GM19328 (cell line): ENCODE results near the gene RAMP3.

Experiments used
- ATAC-seq: cut with Tn5 transposase; IDR thresholded peaks from one replicate; pipeline ENCODE4 v1.9.1; 2021; ENCODE audit warnings: mild to moderate bottlenecking, moderate library complexity; ENCODE audit not compliant: unreplicated experiment

Gene RAMP3

GRCh38 chr7:45219801-45220435 is 62.3 kb downstream of the RAMP3 start:
- ATAC-seq = no peak

DNA sequence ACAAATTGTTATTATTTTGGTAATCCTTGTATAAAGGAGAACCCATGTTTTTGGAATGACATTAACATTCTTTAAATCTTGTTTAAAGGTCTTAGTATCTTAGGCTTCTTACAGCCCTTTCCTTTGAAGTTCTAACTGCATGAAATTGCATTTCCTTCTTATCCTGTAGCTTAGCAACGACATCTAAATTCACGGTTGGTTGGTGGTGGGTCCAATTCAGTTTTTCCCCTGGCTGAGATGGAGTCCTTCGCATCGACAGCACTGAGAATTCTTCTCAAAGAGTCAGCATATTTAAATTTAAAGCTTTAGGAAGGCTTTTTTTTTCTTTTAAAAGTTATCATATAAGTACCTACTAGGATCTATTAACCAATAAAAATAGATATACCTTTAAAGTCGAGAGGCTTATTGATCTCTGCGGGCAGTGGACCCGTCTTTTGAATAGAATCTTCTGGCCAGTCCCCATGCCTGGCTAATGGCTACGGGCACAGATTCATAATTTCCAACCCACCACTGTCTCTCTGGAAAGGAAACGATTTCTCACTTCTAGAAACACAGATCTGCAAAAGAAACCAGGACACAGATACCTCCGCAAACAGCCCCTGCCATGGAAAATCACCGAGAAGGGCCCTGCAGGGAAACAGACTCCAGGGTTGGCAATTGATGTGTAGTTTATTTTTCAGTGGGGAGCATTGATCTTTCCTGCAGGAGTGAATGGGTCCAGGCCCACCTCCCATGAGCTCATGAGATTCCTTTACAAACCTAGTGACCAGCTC is 63.4 kb downstream of the RAMP3 start:
- ATAC-seq = no peak

- no peak for ATAC-seq
These were observed 64.5 kb downstream of the RAMP3 start for GRCh38 chr7:45221896-45222604.

GRCh38 chr7:45223078-45223477 is 65.5 kb downstream of the RAMP3 start:
- ATAC-seq = no peak

DNA sequence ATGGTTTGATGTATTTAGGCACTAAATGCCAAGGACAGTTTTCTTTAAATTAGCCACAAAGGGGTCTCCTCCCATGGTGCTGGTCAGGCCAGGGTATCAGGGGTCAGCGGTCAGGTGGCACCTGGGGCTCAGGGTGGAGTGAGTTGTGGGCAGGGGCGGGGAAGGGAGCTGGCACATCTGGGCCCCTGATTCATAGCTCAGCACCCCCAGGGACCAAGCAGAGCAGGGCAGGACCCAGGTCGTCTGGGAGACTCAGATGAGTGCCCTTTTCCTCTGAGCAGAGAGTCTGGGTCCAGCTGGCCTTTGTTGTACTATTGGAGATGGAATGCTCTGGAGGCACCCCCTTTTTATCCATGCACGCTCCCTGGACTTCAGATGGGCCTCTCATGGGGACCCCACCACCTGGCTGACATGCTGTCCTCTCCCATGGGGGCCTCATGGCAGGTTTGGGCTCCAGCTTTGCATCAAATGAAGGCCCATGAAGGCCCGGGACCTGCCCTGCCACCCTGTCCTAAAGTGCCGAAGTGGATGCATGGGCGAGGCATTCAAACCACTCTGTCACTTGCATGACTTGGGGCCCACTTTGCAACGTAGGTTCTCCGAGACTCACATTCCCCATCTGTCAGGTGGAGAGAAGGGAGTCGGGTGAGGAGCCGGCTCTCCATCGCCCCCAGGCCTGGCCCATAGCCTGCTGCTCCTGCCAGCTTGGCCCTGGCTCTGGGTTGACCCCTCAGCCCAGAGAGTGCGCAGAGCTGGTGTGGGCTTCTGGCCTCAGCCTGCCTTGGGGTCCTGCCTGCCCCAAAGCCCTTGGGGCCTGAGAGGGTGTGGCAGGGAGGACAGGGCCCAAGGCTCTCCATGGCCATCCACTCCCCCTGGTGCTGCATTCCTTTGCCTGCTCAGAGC is 66.4 kb downstream of the RAMP3 start:
- ATAC-seq = no peak

DNA sequence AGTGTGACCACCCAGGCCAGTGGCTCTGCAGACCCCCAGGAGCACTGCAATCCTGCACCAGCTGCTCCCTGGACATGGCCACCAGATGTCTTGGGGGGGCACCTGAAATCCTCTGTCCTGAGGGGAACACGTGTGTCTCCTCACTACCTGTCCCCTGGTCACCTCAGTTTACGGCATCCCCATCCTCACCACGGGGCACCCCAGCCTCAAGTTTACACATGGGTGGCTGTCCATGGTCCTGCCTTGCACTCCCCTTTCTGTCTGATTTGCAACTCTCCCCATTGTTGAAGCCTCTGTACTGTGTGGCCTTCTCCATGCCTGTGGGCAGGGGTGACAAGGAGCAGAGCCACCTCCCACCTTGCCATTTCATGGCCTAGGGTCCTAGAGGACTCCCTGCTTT is 67.2 kb downstream of the RAMP3 start:
- no peak for ATAC-seq

GRCh38 chr7:45225311-45225947 is 67.8 kb downstream of the RAMP3 start:
- no peak for ATAC-seq

DNA sequence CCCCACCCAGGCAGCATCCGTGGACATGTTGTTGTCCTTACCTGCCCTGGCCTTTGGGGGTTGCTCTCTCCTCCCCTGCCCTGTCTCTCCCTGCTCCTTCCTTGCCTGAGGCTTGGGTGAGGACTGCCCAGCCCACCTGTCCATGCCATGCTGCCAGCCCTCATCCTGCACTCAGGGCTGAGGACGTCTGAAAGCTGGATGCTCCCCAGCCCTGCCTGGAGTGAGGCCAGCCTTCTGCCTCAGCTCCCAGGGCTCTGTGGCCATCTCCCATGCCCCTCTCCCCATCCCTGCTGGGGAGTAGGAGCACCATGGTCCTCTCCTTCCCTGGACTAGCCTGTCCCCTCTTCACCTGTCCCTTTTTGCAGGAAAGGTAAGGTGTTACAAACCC is 68.4 kb downstream of the RAMP3 start:
- ATAC-seq = no peak

- no peak for ATAC-seq
These were observed 71.7 kb downstream of the RAMP3 start for GRCh38 chr7:45229156-45229920.

DNA sequence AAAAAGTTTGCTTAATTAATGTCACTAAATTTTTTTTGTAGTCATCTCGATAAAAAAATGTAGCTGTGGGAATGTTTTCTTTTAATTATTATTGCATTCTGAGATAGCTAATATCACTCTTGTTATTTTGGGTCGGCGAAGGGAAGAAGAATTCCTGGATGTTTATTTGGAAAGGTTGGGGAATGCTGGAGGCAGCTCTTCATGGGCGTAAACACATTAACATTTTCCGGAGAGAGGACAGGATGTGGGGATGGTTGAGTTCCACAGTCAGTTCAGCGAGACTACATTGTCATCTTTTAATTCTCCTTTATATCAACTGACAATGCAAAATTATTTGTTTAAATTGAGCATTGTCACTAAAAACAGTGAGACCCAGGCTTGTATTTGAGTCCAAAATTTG is 72.5 kb downstream of the RAMP3 start:
- ATAC-seq = no peak

- no peak for ATAC-seq
These were observed 73.1 kb downstream of the RAMP3 start for GRCh38 chr7:45230611-45231165.

DNA sequence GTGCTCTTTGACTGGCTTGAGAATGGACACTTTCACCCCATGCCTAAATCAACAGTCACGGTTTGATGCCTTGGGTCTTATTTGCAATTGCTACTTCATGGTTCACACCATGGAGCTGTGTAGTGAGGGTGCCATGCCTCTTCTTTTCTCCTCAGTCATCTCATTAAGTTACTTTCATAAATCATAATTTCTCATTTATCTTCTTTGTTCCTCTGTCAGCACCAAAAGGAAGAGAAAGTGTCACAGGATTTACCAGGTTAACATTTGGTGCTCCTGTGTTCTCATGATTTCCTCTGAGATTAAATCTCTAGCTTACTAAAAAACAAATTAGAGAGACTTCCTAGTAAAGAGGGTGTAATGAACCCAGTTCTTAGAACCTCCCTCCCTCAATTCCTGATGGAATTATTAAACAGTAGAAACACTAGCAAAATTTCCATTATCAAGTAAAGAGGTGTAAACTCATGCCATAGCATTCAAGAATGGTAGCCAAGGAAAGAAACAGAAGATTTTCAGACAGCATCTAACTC is 75.7 kb downstream of the RAMP3 start:
- no peak for ATAC-seq
